ENCODE measurements around the gene VEGFB.

DNA sequence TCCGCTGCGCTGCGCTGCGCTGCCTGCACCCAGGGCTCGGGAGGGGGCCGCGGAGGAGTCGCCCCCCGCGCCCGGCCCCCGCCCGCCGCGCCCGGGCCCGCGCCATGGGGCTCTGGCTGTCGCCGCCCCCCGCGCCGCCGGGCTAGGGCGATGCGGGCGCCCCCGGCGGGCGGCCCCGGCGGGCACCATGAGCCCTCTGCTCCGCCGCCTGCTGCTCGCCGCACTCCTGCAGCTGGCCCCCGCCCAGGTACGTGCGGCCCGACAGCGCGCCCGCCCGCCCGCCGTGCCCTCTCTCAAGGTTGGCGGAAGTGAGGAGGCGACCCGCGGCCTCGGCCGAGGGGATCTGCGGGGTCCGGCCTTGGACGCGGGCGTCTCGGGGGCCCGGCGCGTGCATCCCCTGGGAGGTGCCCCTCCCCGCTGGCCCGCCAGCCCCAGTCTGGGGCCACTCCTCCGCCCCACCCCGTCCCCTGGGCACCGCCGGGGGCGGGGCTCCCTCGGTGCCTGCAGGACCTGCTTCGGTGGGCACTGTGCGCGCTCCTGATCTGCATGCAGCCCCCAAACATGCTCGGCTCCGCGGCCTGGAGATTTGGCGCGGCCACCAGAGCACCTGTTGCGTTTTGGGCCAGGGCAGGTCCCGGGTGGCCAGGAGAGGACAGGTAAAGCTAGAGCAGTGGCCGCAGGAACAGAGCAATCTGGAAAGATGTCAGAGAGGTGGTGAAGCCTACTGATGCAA lies 429 bp downstream of the VEGFB start:
- TF ChIP-seq, protein P1, sequence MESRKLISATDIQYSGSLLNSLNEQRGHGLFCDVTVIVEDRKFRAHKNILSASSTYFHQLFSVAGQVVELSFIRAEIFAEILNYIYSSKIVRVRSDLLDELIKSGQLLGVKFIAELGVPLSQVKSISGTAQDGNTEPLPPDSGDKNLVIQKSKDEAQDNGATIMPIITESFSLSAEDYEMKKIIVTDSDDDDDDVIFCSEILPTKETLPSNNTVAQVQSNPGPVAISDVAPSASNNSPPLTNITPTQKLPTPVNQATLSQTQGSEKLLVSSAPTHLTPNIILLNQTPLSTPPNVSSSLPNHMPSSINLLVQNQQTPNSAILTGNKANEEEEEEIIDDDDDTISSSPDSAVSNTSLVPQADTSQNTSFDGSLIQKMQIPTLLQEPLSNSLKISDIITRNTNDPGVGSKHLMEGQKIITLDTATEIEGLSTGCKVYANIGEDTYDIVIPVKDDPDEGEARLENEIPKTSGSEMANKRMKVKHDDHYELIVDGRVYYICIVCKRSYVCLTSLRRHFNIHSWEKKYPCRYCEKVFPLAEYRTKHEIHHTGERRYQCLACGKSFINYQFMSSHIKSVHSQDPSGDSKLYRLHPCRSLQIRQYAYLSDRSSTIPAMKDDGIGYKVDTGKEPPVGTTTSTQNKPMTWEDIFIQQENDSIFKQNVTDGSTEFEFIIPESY (IDR thresholded peaks at IDR 0.05; ENCODE audit: extremely low read depth, insufficient replicate concordance, low read length) = no peak
- peak; percentile 22 for TF ChIP-seq POLR2A (IDR thresholded peaks at IDR 0.05; ENCODE audit: borderline replicate concordance, extremely low read depth, insufficient read depth, insufficient read length)
- TF ChIP-seq, protein P2, sequence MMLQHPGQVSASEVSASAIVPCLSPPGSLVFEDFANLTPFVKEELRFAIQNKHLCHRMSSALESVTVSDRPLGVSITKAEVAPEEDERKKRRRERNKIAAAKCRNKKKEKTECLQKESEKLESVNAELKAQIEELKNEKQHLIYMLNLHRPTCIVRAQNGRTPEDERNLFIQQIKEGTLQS (IDR thresholded peaks at IDR 0.05) = no peak
